Ramos (cell line): Measurements from ENCODE around the gene NCAPH2.
"Not testable (repeated sequence)": the region's sequence is repeated elsewhere in the genome, so short reads cannot be mapped to it uniquely, and the experiment has no call there.

ENCODE experiments used
- in situ Hi-C: fragments of 300-500 bp; cut with MboI; formaldehyde crosslinking; loops from one replicate; pipeline ENCODE4 v1.14.3; 2022; ENCODE audit warnings: low sequenced_read_pairs; ENCODE audit not compliant: unreplicated experiment

Gene NCAPH2

DNA sequence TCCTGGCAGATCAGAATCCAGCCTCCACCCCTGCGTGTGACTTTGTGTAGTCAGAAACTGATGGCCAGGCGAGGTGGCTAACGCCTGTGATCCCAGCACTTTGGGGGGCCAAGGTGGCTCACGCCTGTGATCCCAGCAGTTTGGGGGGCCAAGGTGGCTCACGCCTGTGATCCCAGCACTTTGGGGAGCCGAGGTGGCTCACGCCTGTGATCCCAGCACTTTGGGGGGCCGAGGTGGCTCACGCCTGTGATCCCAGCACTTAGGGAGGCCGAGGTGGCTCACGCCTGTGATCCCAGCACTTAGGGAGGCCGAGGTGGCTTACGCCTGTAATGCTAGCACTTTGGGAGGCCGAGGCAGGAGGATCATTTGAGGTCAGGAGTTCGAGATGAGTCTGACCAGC lies 5.2 kb downstream of the NCAPH2 start:
- in situ Hi-C loops: no loop called here

DNA sequence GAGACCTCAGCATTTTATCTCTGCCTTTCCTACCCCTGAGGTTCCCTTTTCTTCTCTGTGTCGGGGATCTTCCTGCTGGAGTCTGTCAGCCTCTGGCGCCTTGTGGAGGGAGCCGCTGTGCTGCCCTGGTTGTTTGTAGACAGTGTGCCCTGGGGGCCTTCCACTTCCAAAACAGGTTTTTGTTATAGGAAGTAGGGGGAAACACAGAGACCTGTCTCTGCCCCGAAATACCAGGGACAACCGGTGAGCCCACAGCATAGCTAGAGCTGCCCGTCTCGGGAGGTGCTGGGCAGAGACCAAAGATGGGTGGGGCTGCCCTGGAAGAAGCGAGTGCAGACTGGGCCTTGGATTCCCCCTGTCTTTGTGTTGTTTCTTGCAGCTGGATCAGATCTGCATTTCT lies 8.0 kb downstream of the NCAPH2 start:
- in situ Hi-C loops: no loop called here

DNA sequence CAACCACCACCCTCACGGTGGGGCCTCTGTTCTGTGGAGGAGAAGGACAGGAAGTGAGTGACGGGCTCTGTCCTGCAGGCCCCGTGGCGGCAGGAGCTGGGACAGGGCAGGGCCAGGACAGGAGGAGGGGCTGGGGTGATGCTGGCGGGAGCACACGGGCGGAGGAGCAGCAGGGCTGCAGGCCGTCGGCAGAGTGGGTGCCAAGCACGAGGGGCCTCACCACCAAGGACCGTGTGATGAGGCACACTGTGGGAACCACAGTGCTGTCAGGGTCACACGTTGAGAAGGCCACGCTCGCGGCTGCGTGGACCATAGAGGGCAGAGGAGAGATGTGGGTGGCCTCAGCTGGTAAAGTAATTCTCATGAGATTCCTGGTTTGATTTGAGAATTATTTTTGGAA lies 8.9 kb downstream of the NCAPH2 start:
- in situ Hi-C loops: no loop called here

DNA sequence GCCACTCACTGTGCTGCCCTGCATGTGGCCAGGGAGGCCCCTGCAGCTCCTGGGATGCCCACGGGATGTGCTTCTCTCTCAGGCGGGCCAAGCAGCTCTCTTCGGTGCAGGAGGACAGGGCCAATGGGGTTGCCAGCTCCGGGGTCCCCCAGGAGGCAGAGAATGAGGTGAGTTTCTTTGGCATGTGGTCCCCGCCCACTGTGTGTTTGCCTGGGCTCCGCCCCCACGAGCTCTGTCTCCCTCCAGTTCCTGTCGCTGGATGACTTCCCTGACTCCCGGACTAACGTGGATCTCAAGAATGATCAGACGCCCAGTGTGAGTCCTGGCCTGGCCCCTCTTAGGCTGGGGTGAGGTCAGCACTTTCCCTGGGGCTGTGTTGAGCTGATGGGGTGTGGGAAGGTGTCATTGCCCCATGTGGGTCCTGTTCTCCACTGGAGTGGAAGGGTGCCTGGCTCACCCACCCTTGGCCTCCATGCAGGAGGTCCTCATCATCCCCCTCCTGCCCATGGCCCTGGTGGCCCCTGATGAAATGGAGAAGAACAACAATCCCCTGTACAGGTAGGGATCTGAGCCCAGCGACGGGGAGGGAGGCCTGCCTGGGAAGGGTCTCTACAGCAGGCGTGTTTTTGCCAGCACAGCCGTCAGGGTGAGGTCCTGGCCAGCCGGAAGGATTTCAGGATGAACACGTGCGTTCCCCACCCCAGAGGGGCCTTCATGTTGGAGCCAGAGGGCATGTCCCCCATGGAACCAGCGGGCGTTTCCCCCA lies 9.7 kb downstream of the NCAPH2 start:
- in situ Hi-C loops: no loop called here

DNA sequence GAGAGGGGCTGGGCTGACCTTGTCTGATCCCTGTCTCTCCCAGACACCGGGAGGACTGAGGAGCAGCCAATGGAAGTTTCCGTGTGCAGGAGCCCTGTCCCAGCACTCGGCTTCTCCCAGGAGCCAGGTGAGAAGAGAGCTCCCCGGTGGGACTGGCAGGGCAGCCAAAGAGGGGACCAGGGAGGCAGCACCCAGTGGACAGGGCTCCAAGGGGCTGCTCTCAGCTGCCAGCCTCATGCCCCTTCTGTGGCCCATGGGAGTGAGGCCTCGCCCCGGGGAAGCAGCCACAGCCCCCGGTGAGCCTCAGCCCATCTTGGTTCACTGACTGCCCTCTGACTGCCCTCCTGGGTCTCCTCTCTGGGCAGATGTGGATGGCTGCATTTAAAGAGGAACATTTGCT lies 10.6 kb downstream of the NCAPH2 start:
- in situ Hi-C loops: no loop called here

DNA sequence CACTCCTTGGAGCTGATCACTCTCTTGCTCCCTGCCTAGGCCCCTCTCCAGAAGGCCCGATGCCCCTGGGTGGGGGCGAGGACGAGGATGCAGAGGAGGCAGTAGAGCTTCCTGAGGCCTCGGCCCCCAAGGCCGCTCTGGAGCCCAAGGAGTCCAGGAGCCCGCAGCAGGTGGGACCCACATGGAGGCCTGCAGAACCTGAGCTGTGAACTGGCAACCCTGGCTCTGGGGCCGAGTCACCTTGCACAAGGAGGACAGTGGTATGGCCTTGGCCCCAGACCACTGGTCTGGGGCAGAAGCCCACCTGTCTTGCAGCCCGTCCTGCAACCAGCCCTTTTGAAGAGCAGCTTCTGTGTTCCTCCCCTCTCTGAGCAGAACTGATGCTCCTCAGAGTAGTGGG lies 11.1 kb downstream of the NCAPH2 start:
- in situ Hi-C loops: no loop called here

DNA sequence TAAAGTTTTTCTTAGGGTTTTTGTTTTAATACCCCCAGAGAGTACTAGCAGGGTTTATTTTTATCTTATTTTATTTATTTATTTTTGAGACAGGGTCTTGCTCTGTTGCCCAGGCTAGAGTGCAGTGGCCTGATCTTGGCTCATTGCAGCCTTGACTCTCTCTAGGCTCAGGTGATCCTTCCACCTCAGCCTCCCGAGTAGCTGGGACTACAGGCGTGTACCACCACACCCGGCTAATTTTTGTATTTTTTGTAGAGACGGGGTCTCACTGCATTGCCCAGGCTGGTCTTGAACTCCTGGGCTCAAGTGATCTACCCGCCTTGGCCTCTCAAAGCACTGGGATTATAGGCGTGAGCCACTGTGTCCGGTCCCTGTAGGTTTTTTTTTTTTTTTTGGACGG lies 12.2 kb downstream of the NCAPH2 start:
- in situ Hi-C loops: not testable (repeated sequence)

DNA sequence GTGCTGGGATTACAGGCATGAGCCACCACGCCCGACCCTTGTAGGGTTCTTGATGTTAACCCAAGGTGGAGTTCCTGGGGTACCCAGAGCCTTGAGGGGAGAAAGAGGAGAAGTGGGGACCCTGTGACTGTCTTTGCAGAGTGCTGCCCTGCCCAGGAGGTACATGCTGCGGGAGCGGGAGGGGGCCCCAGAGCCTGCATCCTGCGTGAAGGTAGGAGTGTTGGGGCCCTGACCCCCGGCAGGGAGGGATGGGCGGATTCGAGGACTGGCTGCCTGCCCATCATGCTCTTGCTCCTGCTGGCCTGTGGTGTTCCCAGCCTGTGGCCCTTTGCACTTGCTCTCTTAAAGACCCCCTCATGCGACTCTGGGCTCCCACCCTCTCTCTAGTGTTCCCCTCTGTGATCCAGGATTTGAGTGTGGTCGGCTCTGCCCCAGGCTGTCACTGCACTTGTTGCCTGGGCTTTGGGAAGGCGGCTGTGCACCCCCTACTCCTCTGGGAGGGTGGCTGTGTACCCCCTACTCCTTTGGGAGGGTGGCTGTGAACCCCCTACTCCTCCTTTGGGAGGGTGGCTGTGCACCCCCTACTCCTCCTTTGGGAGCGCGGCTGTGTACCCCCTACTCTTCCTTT lies 12.9 kb downstream of the NCAPH2 start:
- in situ Hi-C loops: no loop called here

DNA sequence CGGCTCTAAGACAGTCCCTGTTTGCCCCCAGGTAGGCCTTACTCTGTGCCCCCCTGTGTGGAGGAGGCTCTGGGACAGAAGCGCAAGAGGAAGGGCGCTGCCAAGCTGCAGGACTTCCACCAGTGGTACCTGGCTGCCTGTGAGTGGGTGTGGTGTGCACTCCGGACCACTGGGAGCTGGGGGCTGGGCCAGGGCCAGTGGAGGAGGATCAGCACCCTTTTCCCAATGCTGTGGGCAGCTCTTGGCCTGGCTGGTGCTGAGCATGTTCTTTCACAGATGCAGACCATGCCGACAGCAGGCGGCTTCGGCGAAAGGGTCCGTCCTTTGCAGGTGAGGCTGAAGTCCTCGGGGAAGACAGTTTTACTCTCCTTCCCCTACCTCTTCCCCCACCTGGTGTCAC lies 13.7 kb downstream of the NCAPH2 start:
- in situ Hi-C loops: no loop called here

DNA sequence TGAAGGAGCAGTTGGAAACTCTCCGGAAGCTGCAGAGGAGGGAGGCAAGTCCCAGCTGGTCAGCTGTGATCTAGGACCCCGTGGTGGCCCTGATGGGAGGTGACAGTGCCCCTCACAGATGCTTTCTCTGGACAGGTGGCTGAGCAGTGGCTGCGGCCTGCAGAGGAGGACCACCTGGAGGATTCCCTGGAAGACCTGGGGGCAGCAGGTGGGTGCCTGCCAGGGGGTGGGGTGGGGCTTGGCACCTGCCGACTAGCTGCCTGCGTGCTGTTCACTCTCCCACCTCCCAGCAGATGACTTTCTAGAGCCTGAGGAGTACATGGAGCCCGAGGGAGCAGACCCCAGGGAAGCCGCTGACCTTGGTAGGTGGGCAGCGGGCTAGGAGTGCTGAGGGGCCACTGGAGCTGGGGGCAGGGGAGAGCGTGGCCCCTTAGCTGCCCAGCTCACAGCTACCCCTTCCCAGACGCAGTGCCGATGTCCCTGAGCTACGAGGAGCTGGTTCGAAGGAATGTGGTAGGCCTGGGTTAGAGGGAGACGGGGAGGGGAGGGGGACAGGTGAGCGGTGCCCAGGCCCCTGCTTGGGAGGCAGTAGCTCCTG lies 14.3 kb downstream of the NCAPH2 start:
- in situ Hi-C loops: no loop called here

DNA sequence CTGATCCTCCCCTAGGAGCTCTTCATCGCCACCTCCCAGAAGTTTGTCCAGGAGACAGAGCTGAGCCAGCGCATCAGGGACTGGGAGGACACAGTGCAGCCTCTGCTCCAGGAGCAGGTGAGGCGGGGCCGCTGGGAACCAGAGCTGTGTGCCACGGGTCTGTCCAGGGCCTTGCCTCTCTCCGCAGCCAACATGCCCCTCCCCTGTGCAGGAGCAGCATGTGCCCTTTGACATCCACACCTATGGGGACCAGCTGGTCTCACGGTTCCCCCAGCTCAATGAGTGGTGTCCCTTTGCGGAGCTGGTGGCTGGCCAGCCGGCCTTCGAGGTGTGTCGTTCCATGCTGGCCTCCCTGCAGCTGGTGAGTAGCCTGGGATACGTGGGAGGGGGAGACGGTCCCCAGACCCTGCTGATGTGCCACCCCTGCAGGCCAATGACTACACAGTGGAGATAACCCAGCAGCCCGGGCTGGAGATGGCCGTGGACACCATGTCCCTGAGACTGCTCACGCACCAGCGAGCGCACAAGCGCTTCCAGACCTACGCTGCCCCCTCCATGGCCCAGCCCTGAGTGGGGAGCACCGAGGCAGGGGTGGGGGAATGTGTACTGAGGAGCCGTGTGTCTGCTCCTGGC lies 14.9 kb downstream of the NCAPH2 start:
- in situ Hi-C loops: no loop called here

DNA sequence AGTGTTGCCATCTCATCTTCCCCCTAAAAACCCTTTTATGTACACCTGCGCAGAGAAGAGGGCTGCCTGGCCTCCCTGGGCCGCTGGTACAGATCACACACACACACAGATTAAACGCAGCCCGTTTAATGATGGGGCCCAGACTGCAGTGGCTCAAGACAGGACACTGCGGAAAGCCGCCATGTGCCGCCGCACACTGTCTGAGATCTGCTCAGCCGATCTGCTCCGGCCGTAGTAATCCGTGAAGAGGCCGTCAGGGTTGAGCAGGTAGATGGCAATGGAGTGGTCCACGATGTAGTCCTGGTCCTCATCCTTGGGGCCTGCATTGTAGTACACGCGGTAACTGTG lies 15.4 kb downstream of the NCAPH2 start:
- in situ Hi-C loops: no loop called here

DNA sequence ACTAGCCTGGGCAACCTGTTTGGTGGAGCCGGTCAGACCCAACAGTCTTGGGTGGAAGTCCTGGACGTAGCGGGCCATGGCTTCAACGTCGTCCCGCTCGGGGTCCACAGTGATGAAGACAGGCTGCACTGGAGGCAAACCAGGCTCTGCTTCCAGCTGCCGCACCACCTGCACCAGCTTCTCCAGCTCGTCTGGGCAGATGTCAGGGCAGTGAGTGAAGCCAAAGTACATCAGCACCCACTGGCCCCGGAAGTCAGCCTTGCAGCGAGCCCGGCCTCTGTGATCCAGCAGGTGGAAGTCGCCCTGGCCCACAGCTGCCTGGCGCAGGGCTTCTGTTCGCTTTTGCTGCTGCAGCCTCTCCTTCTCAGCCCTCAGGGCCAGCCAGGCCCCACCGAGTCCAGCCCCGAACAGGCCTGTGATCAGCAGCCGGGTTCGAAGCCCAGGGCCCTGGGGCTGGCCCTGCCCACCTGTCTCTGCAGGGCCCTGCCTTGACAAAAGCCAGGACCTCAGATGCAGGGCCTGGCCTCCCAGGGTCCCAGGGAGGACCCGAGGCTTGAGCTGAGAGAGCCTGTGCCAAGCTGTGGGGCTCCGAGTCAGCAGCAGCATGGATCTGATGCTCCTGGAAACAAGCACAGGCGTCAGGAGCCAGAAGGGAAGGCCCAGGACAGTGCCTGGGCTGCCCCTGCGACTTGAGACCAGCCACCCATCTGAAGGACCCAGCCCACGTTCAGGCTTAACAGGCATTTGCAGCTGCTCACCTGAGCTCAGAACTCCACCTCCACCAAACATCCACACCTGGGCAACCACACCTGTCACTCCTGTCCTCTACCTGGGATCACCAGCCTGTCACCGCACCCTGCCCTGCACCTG lies 16.0 kb downstream of the NCAPH2 start:
- in situ Hi-C loops: no loop called here

DNA sequence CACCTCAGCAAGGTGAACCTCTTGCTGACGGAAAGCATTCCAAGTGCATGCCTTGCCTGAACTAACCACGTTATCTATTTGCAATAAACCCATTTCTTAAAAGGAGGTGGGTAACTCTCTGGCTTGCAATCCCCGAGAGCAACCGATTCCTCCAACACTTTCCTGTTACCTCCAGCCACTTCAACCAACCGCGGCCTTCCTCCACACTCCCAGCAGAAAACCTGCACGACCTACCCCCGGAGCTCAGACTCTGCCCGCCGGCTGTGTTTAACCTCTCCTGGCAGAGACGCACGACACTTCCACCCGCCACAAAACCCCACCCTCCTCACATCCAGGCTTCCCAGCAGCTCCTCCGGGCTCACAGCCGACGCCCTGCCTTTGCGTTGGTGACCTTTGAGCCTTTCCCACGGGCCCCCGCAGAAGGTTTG lies 16.7 kb downstream of the NCAPH2 start:
- in situ Hi-C loops: no loop called here

DNA sequence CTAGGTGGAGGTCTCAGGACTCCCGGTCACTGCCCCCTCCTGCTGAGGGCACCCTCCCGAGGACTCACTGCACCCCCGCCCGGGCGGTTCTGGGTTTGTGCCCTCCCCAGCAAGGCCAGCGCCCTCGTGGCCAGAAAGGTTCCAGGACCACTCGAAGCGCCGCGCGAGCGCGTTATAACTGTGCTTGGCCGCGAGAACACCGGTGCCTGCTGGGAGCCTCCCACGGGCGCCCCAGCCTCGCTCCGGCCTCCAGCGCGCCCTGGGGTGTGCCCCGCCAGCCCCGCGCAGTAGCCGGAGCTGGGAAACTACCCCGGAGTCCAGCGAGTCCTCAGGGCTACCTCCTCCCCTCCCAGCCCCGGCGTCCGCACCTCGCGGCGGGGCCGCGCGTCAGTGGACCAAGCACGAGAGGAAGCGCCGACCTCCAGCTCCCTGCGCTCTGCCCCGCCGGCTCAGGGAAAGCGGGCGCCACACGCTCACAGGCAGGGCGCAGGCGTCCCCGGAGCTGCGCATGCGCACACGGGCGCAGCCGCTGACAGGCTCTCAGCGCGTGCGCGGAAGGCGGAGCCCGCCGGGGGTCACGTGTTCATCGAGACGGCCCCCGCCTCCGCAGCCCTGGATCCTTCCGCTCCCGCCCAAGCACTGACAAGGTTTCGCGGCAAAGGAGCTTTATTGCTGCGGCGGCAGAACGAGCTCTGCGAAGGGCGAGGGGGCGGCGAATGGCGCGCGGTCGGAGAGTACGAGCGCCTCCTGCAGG lies 17.3 kb downstream of the NCAPH2 start, which contains the start of gene SCO2:
Gene SCO2 (minus strand): TSS at position 495 of the 754 bp plus-strand sequence. CDS start 1,187 bp downstream, outside the sequence.
- in situ Hi-C loops: no loop called here

DNA sequence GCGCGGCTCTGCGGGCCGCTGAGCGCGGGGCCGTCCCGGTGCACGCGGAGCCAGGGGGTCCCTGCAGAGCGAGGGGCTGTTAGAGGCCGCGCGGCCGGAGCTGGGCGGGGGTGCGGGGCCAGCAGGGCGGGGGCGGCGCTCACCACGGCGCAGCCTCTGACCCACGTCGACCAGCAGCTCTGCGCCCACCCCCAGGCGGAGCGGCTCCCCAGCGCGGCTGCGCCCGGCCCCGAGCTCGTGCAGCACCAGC lies 17.8 kb downstream of the NCAPH2 start:
- in situ Hi-C loops: no loop called here

DNA sequence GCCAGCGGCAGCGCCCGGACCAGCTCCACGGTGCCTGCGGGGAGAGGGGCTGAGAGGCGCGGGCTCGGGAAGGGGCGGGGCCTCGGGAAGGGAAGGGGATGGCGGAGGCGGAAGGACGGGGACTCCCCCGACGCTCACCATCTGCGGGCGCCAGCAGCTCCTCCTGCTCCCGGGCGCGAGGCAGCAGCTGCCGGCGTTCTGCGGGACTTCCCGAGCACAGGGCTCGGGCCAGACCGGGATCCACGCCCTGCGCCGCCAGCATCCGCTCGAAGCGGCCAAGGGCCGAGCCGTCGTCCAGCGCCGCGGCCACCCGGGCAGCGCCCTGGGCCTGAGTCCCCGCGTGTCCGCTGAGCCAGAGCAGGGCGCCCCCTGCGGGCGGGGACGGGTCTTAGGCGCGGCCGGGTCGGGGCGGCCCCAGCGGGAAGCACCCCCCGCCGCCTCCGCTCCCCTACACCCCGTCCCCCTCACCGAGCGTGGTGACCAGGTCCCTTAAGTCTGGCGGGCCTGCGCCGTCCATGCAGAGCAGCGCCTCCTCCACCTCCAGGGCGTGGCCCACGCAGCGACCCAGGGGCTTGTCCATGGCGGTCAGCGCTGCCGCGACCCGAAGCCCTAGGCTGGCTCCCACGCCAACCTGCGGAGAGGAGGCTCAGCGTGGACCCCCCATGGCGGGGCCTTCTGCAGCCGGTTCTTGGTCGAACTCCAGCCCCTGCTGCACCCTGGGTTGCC lies 18.2 kb downstream of the NCAPH2 start:
- in situ Hi-C loops: no loop called here

DNA sequence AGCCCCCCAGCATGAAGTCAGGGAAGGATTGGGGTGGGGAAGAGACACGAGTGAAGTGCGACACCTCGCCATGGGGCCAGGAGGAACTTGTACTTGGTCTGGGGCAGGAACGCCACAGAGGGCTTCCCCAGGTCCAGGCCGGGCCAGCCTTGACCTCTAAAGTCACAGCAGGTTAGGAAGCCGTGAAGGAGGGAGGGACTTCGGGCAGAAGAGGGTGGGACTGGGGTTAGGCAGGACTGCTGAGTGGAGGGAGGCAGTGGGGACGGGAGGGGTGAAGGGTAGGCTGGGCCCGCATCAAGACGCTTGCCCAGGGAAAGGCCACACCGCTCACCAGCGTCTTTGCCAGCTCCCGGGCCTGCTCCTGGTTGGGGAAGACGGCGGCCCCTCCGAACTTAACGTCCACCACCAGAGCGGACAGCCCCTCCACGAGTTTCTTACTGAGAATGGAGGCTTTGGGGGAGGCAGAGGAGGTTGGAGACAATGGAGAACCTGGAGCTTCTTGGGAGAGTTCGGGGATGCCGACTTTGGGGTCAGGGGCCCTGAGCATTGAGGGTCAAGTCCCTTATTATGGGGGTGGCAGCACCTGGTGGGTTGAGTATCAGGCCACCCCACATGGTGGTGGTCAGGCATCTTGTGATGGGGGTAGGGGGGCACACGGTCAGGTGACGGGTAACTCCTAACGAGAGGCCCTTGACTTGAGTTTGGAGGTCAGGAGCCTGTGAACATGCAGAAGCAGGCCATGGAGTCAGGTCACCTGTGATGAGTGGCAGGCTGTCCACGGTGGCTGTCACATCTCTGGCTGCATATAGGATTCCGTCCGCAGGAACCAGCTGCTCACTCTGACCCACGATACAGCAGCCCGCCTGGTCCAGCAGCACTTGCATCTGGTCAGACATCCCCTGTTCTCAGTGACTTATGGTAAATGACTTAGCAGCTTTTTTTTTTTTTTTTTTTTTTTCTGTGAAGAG lies 19.1 kb downstream of the NCAPH2 start:
- in situ Hi-C loops: no loop called here
